Thyroid gland (tissue), 4 donors: ENCODE measurements around the gene PRMT3.

Experiments
- POLR2A ChIP-seq, 2 donors: fragments of 450-650 bp; IDR thresholded peaks; one replicate each; pipeline ENCODE4 v1.6.1; 2017; ENCODE audit warnings: antibody characterized with exemption in 2 of 2, mild to moderate bottlenecking in 2 of 2, moderate library complexity in 1 of 2
- TF ChIP-seq, protein P1 (sequence below), 6 experiments: fragments of 200-600 bp in 3 of 6; fragments of 450-650 bp in 3 of 6; sonication (generic) in 3 of 6; IDR thresholded peaks; one replicate each; pipeline ENCODE4 v1.5.1; 2016 to 2019; ENCODE audit warnings: antibody characterized with exemption in 6 of 6, mild to moderate bottlenecking in 2 of 6, inconsistent platforms in 1 of 6, moderate library complexity in 1 of 6

DNA sequence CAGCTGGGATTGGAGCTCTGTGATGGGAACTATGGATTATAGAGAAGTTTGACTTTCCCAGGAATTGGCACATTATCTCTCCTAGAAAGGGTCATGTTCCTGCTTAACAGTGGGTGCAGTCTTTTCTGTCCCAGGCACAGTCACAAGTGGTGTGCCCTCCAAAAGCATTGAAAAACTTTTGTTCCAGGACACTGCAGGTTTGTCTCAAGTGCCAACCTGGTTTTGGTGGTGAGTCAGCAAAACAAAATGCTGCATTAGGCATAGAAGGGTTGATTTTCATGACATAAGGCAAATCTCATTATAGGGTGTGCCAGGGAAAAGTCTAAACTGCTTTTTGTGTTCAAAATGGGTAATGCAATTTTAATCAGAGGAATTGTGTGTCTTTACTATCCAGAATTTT is 19.1 kb upstream of the PRMT3 start:
- TF ChIP-seq, protein P1, sequence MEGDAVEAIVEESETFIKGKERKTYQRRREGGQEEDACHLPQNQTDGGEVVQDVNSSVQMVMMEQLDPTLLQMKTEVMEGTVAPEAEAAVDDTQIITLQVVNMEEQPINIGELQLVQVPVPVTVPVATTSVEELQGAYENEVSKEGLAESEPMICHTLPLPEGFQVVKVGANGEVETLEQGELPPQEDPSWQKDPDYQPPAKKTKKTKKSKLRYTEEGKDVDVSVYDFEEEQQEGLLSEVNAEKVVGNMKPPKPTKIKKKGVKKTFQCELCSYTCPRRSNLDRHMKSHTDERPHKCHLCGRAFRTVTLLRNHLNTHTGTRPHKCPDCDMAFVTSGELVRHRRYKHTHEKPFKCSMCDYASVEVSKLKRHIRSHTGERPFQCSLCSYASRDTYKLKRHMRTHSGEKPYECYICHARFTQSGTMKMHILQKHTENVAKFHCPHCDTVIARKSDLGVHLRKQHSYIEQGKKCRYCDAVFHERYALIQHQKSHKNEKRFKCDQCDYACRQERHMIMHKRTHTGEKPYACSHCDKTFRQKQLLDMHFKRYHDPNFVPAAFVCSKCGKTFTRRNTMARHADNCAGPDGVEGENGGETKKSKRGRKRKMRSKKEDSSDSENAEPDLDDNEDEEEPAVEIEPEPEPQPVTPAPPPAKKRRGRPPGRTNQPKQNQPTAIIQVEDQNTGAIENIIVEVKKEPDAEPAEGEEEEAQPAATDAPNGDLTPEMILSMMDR (IDR thresholded peaks at IDR 0.05) = no peak
- TF ChIP-seq POLR2A (IDR thresholded peaks at IDR 0.05) = peak in 1 of 2 donors; percentile 49
